Sciatic nerve (tissue), 2 donors: ENCODE results near the gene CA10. TPM values are rescaled to one million over a fixed set of nuclear protein-coding genes. Genes with fewer than 3 reads are reported as not detected.

ENCODE experiments used
- ATAC-seq: fragments of 200-7000 bp; cut with Tn5 transposase; one replicate; pipeline ENCODE4 v1.9.1; 2020; ENCODE audit warnings: mild to moderate bottlenecking, moderate library complexity
- DNase-seq: peaks from one replicate; pipeline ENCODE4 v3.0.0-alpha.2; 2020; ENCODE audit warnings: low spot score
- intact Hi-C: fragments of 100-400 bp; cut with DNase I; formaldehyde crosslinking; loops from one replicate; pipeline ENCODE4 v1.14.2; 2022
- total RNA-seq: library from RNA; stranded (reverse); fragmentation: NEBNext Ultra II Directional; extraction: Animal tissue kit (Norgen Biotek cat#: 25700); gene quantifications from one replicate; pipeline ENCODE4 v1.2.1, GENCODE V29; 2021
- donor health status: DM: no; HTN: no; CAD: no.
- donor health status: DM: no; HTN: no; CAD: no.

Gene CA10
- total RNA-seq = not detected

GRCh38 chr17:52158450-52159042 lies at the start of gene CA10:
TSS of gene CA10 (minus strand) at chr17:52158714.
- intact Hi-C loops = no loop called here
- ATAC-seq (no peak), DNase-seq (no peak)

- DNase-seq (no peak), ATAC-seq (no peak)
- intact Hi-C loops = no loop called here
Measured at GRCh38 chr17:52207796-52208195, 49.3 kb upstream of the CA10 start.

GRCh38 chr17:52202520-52203080 lies 44.1 kb upstream of the CA10 start:
- no peak for ATAC-seq
- DNase-seq = no peak
- intact Hi-C loops = no loop called here

- intact Hi-C loops = no loop called here
- DNase-seq (no peak), ATAC-seq (no peak)
Measured at GRCh38 chr17:52201767-52202519, 43.4 kb upstream of the CA10 start.

- DNase-seq = no peak
- intact Hi-C loops = no loop called here
Measured at GRCh38 chr17:52191491-52191890, 33.0 kb upstream of the CA10 start.

GRCh38 chr17:52181782-52182181 lies 23.3 kb upstream of the CA10 start:
- DNase-seq (no peak), ATAC-seq (no peak)
- intact Hi-C loops = no loop called here

More at GRCh38 chr17:52191491-52191890, 33.0 kb upstream of the CA10 start:
- ATAC-seq = no peak

- intact Hi-C loops = no loop called here
- ATAC-seq (no peak), DNase-seq (no peak)
Measured at GRCh38 chr17:52178012-52178411, 19.5 kb upstream of the CA10 start.

- intact Hi-C loops = no loop called here
- no peak for DNase-seq
- ATAC-seq = no peak
Measured at GRCh38 chr17:52170963-52171572, 12.6 kb upstream of the CA10 start.

- ATAC-seq = no peak
- DNase-seq = no peak
- intact Hi-C loops = no loop called here
Measured at GRCh38 chr17:52160136-52160567, 1.6 kb upstream of the CA10 start.

GRCh38 chr17:52159246-52160135 lies 977 bp upstream of the CA10 start:
- no peak for DNase-seq
- intact Hi-C loops = no loop called here
- ATAC-seq = no peak

- DNase-seq (no peak), ATAC-seq (no peak)
- intact Hi-C loops = no loop called here
Measured at GRCh38 chr17:52157603-52158449, 688 bp downstream of the CA10 start.

- intact Hi-C loops = no loop called here
- ATAC-seq = no peak
- no peak for DNase-seq
Measured at GRCh38 chr17:52156576-52157570, 1.6 kb downstream of the CA10 start.

GRCh38 chr17:52155301-52155700 lies 3.2 kb downstream of the CA10 start:
- no peak for ATAC-seq
- DNase-seq = no peak
- intact Hi-C loops = no loop called here

GRCh38 chr17:52154466-52154865 lies 4.0 kb downstream of the CA10 start:
- no peak for DNase-seq
- ATAC-seq = no peak
- intact Hi-C loops = no loop called here

- ATAC-seq (no peak), DNase-seq (no peak)
- intact Hi-C loops = no loop called here
Measured at GRCh38 chr17:52150935-52151334, 7.6 kb downstream of the CA10 start.

GRCh38 chr17:52149626-52150025 lies 8.9 kb downstream of the CA10 start:
- DNase-seq = no peak
- ATAC-seq = no peak
- intact Hi-C loops = no loop called here

GRCh38 chr17:52148969-52149351 lies 9.6 kb downstream of the CA10 start:
- ATAC-seq = no peak
- no peak for DNase-seq
- intact Hi-C loops = no loop called here
